Choroid plexus epithelial cell (primary cell): ENCODE results near the gene SPSB2.

Experiments
- DNase-seq: peaks from one replicate; pipeline ENCODE4 v3.0.0-alpha.2; 2010; ENCODE audit warnings: low read depth
- H3K4me3 ChIP-seq: 2 replicates; pipeline ENCODE4 v1.5.1; 2011; ENCODE audit warnings: low read depth, mild to moderate bottlenecking, control low read depth, low read length, moderate library complexity
- TF ChIP-seq, protein P1 (sequence below): conservative IDR thresholded peaks from 2 replicates; pipeline ENCODE4 v1.5.1; 2011; ENCODE audit warnings: low read depth, mild to moderate bottlenecking, control low read depth, inconsistent platforms, low read length, moderate library complexity

The SPSB2 gene

DNA sequence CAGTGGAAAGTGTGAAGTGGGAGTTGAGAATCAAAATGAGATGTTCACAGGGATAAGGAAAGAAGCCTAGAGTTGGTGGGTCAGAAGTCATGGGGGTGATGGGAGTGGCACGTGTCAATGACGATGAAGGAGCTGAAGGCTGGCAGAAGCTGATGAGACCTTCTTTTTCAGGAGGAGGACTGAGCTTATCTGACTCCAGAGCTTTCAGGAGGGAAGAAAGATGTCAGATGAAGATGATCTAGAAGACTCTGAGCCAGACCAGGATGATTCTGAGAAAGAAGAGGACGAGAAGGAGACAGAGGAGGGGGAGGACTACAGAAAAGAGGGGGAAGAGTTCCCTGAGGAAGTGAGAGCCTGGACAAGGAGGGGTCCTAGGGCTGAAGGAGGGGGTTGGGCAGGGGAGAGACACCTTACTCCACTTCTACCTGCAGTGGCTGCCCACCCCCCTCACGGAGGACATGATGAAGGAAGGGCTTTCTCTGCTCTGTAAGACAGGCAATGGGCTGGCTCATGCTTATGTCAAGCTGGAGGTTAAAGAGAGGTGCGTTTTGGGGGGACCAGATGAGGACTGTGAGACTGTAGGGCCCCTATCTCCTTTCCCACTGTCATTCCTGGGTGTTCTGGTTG is 32.4 kb upstream of the SPSB2 start:
- TF ChIP-seq, protein P1, sequence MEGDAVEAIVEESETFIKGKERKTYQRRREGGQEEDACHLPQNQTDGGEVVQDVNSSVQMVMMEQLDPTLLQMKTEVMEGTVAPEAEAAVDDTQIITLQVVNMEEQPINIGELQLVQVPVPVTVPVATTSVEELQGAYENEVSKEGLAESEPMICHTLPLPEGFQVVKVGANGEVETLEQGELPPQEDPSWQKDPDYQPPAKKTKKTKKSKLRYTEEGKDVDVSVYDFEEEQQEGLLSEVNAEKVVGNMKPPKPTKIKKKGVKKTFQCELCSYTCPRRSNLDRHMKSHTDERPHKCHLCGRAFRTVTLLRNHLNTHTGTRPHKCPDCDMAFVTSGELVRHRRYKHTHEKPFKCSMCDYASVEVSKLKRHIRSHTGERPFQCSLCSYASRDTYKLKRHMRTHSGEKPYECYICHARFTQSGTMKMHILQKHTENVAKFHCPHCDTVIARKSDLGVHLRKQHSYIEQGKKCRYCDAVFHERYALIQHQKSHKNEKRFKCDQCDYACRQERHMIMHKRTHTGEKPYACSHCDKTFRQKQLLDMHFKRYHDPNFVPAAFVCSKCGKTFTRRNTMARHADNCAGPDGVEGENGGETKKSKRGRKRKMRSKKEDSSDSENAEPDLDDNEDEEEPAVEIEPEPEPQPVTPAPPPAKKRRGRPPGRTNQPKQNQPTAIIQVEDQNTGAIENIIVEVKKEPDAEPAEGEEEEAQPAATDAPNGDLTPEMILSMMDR, result no peak
- peak overlapping the region; percentile 85 for H3K4me3 ChIP-seq
- no peak for DNase-seq

DNA sequence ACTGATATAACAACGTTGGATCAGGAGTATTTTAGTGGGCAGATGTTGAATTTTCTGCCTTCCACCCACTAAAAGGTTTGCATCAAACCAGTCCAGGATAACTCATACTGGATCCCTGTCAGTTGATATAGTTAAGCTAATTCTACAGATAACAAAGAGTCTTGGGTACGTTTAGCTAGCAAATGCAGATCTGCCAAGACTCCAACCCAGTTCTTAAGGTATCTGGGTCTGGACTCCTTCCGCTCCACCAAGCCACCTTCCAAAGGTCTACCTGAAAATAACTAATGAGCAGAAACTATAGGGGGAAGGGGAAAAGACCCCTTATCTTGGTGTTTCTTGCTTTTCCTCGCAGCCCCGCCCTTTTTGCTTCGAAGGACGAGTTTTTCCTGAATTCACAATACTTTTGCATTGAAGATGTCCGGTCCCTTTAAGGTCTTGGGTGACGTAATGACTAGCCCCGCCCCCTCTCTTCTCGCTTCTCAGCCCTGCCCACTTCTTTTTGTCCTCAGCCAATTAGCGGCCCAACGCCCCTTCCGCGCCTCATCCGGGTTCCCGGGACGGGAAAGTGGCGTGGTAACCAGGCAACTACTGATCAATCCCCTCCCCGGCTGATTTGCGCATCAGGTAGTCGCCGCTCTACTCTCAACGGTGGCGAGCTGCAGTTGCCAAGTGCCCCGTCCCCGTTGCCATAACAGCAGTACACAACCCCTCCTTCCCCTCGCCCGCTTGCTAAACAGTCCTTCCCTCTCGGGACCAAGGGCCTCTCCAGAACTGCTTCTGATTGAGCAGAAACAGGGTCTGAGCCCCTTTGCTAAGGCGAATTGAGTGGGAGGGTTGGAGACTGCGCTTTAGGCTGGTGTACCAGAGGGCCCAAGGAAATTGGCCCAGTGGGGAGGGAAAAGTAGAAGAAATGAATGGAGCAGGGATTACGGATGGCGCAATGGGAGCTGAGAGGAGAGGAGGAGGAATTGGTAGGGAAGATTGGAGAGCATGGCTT is 31.5 kb upstream of the SPSB2 start, which contains the start of gene LRRC23:
Gene LRRC23, plus strand, starts transcription at position 543 of the 997 bp plus-strand sequence. CDS start 812 bp downstream, outside the sequence.
- TF ChIP-seq, protein P1, result no peak
- DNase-seq, result peak; percentile 96
- H3K4me3 ChIP-seq, result peak within 1 kb of the TSS; percentile 85

DNA sequence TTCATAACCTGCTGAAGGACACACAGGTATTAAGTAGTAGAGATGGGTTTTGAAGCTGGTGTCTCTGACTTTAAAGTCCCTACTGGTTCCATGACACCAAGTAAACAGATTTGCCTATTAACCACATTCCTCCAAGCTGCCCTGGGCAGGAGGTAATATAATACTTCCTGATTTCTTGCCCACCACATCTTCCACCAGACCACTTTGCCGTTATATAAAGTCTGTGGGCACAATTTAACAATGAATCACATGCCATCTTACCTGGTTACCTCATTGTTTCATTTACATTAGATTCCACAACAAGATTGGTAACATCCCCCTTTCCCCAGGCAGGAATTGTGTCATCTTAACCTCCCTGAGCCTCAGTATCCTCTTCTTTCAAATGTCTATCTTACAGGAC is 30.6 kb upstream of the SPSB2 start:
- H3K4me3 ChIP-seq, result no peak overlapping the region
- DNase-seq, result no peak
- TF ChIP-seq, protein P1, result no peak

DNA sequence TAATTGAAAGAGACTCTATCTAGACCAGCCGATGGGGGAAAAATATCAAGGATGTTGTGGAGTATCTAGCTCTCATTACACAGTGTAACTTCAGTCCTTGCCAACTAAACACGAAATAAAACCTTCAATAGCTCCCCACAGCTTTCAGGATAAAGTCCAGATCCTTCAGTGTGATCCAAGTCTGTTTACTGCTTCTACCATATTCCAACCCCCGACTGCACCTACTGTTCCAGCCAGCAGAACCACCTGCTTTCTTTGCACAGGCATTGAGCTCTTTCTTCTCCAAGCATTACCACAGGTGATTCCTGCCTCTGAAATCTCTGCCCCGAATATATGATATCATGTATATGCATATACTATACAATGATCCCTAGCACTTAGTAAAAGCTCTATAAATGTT is 29.3 kb upstream of the SPSB2 start:
- no peak overlapping the region for H3K4me3 ChIP-seq
- DNase-seq, result no peak
- TF ChIP-seq, protein P1, result no peak

DNA sequence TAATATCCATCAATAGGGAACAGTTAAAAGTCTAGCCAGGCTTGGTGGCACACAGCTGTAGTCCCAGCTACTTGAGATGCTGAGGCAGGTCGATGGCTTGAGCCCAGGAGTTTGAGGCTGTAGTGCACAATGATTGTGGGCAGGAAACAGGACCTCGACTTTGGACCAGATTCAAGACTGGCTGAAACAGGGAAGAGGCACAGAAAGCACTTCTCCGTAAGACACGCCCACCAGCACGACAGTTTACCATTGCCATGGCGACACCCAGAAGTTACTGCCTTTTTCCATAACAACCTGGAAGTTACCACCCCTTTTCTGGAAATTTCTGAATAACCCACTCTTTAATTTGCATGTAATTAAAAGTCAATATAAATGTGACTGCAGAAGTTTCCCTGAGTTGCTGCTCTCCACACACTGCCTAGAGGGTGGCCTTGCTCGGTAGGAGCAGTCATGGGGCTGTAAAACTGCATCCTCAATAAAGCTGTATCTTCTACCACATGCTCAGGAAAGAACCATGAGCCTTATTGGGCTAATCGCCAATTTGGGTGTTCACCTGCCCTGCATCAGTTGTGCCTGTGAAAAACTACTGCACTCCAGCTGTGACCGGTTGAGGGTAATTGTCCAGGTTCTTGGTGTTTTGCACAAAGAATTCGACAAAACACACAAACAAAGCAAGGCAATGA is 26.9 kb upstream of the SPSB2 start:
- no peak overlapping the region for H3K4me3 ChIP-seq
- DNase-seq, result peak; percentile 48
- TF ChIP-seq, protein P1, result no peak

DNA sequence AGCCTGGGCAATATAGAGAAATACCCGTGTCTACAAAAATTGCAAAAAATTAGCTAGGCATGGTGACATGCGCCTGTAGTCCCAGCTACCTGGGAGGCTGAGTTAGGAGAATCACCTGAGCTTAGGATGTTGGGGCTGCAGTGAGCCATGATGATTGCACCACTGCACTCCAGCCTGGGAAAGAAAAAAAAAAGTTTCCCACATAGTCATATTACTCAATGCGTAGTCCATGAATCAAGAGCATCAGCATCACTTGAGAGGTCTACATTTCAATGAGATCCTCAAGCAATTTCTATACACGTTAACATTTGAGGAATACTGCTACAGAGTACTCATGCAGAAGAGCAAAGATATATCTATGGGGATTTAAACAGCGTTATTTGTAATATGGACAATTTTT is 26.3 kb upstream of the SPSB2 start:
- DNase-seq, result no peak
- TF ChIP-seq, protein P1, result no peak
- no peak overlapping the region for H3K4me3 ChIP-seq
